Activated CD4-positive, CD25-positive, alpha-beta regulatory T cell treated with anti-CD3 and anti-CD28 coated beads, Interleukin-2, amount 50 U/mL, for 72 hours (primary cell): Measurements from ENCODE around the gene SHD.
"Not testable (repeated sequence)": the region's sequence is repeated elsewhere in the genome, so short reads cannot be mapped to it uniquely, and the experiment has no call there.

ENCODE experiments used
- DNase-seq: peaks from one replicate; pipeline ENCODE4 v3.0.0; 2021

The SHD gene

DNA sequence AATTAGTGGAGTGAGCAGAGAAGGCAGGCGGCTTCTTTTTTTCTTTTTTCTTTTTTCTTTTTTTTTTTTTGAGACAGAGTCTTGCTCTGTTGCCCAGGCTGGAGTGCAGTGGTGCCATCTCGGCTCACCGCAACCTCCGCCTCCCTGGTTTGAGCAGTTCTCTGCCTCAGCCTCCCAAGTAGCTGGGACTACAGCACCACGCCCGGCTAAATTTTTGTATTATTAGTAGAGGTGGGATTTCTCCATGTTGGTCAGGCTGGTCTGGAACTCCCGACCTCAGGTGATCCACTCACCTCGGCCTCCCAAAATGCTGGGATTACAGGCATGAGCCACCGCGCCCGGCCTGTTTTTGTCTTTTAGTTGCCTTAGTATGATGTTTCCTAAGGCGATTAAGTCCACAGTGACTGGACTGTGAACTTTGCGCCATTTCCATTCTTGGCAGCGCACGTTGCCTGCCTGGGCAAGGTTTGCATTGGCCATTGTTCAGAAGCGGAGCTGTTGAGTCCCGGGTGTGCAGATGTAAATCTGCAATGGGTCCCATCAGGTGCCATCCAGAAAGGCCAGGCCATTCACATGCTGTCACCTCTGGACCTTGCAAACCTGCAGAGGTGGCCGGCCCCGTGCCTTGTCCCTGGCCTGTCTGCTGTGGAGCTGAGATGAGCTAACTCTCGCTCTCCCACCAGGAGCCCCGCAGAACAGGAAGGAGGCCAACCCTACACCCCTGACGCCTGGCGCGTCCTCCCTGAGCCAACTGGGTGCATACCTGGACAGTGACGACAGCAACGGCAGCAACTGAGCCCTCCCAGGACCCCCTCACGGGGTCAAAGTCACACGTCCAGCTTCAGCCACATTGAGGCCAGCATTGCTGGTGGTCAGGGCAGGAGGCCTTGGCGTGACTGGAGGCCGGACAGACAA is 10.9 kb upstream of the SHD start:
- DNase-seq, result no peak

DNA sequence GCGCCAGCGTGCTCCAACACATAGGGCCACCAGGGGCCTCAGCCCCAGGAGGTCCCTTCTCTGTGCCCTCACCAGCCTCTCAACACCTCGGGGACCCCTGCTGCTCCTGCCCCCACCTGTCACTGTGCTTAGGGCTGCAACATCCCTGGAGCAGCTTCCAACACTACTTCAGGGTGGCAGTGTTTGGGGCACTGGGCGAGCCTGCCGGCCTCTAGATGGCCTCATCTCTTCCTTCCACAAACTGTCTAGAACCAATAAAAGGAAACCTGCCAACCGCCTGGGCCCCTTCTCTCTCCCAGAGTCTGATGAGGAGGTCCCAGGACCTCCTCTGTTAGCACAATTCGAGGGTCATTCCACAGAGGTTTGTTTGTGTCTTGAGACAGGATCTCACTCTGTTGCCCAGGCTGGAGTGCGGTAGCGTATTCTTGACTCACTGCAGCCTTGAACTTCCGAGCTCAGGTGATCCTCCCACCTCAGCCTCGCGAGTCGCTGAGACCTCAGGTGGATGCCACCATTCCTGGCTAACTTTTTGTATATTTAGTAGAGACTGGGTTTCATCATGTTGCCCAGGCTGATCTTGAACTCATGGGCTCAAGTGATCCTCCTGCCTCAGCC is 10.1 kb upstream of the SHD start:
- DNase-seq, result no peak

DNA sequence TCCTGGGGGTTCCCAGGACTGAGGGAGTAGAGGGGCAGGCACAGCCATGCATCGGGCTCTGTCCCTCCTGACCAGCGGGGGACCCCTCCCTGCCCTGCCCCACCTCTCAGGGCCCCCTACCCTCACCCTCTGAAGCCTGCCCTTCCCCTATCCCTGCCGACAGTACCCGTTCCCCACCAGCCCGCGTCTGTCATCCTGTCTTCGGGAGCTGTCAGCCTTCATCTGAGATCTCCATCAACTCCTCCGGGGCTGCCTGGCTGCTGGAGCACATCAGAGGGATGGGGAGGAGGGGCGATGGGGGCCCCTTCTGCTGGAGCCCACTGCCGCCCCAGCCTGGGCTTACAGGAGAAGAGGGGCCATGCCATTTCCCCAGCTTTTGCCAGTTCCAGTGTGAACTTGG is 6.2 kb upstream of the SHD start:
- no peak for DNase-seq

DNA sequence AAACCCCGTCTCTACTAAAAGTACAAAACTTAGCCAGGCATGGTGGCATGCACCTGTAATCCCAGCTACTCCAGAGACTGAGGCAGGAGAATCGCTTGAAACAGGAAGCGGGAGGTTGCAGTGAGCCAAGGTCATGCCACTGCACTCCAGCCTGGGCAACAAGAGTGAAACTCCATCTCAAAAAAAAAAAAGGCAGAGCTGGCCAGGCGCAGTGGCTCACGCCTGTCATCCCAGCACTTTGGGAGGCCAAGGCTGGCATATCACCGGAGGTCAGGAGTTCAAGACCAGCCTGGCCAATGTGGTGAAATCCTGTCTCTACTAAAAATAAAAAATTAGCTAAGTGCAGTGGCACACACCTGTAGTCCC is 4.8 kb upstream of the SHD start:
- DNase-seq, result not testable (repeated sequence)

DNA sequence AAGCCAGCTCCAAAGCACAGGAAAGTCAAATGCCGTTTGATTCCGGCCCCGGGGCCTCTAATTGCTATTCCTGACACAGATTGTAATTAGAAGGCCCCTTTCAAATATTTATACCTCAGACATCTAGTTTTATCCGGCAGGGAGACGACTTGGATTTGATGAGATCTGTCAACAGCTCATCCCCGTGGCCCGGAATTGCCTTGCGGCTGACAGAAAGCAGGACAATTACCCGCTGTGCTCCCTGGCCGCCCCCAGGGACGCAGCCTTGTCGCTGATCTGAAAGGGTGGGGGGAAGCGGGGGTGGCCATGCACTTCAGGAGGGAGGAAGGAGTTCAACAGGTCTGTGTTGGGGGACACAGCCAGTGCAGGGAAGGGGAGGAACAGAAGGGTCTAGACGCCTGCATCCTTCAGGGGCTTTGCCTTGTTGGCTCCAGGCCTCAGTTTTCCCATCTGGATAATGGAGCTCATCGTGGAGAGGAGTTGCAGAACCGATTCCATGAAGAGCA is 1.8 kb upstream of the SHD start:
- no peak for DNase-seq

DNA sequence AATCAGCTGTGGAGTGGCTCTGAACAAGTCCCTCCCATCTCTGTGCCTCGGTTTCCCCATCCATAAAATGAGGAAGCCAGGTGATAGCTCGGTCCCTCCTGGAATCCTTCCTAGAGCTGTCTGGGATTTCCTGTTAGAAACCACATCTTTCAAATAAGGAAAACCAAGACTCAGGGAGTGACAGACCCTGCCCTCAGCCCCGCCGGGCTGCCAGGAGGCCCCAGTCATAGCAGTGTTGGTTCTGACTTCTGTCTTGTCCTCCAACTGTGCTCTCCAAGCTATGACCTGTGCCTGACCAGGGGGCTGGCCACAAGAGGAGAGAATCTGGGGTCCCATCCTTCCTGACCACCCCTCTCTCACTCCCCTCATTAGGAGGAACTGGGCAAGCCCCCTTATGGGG is 1.1 kb upstream of the SHD start:
- DNase-seq, result no peak

DNA sequence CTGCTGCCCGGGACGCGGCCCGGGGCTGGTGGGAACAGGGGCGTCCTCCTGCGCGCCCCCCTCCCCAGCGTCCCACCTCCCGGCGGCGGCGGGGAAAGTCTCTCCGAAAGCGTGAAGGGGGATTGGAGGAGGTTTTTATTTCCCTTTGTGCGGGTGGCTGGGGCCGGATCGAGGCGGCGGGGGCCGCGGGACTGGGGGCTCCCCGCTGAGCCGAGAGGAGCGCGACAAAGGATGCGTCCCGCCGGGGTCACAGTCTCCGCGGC is 132 bp downstream of the SHD start:
- no peak for DNase-seq

DNA sequence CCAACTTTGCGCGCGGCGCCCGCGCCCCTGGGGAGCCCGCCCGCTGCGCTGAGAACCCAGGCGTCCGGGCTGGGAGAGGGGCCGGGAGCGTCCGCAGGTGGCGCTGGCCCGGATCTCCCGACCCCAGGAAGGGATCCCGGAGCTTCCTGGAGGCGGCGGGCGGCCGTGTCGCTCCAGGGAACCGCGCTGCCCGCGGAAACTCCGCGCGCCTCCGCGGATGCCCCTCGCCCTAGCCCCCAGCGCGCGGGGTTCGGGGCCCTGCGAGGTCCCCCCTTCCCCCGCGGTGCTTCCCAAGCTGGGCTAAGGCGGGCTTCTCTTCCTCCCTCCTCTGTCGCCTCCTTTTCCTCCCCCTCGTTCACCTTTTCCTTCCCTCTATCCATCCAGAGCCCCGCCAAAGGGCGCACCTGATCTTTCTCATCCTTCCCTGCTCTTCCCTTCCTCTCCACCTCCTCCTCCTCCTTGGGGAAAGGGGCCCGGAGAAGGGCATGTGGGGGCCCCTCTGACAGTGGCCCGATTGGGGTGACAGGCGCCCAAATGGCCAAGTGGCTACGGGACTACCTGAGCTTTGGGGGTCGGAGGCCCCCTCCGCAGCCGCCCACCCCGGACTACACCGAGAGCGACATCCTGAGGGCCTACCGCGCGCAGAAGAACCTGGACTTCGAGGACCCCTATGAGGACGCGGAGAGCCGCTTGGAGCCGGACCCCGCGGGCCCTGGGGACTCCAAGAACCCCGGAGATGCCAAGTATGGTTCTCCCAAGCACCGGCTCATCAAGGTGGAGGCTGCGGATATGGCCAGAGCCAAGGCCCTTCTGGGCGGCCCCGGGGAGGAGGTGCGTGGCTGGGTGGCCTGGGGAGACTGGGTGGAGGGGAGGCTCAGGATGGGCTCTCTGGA is 710 bp downstream of the SHD start:
- no peak for DNase-seq

DNA sequence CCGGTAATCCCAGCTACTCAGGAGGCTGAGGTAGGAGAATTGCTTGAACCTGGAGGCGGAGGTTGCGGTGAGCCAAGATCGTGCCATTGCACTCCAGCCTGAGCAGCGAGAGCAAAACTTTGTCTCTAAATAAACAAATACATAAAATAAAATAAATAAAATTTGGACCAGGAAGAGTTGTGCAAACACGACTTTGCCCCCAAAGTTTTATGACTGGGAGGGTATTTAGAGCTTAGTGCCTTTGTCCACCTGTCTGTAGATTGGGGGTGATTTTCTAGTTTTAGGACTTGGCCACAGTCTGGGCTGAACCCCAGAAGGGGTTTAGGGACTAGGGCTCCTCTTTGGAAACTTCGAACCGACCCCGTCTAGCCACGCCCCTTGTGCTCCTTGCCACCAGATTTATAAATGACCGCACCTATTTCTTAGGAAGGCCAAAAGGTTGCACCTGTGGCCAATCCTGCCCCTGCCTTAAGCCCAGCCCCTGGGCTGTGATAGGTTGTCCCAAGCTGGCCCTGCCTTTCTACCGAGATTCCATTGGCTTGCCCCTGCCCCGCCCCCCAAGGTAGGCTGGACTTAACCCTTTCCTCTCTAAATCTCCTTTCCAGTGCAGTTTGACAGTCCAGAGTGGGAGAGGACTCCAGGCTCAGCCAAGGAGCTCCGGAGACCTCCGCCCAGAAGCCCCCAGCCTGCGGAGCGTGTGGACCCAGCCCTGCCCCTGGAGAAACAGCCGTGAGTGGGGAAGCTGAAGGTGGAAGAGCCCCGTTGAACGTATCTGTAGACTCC is 5.3 kb downstream of the SHD start:
- no peak for DNase-seq

DNA sequence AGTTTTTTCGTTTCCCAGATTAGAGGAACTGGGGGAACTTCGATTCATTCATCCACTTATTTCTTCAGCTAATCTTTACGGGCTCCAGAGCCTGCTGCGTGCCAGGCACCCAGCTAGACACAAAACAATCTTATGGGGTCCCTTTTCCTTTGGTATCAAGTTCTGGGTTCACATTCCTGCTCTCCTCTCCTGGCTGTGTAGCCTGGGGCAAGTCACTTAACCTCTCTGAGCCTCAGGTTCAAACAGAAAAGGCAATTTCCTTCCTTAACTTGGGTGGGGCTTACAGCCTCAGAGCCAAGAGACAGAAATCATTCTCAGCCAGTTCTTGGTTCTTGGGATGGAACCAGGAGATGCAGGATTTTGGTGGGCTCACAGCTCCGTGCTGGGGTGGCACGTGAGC is 5.9 kb downstream of the SHD start:
- no peak for DNase-seq

DNA sequence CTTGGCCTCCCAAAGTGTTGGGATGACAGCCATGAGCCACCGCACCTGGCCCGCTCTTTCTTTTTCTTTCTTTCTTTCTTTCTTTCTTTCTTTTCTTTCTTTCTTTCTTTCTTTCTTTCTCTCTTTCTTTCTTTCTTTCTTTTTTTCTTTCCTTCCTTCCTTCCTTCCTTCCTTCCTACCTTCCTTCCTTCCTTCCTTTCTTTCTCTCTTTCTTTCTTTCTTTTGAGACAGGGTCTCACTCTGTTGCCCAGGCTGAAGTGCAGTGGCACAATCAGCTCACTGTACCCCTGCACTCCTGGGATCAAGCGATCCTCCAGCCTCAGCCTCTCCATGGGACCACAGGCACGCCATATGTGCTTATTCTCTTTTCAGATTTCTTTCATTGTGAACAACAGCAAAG is 7.1 kb downstream of the SHD start:
- DNase-seq, result not testable (repeated sequence)

DNA sequence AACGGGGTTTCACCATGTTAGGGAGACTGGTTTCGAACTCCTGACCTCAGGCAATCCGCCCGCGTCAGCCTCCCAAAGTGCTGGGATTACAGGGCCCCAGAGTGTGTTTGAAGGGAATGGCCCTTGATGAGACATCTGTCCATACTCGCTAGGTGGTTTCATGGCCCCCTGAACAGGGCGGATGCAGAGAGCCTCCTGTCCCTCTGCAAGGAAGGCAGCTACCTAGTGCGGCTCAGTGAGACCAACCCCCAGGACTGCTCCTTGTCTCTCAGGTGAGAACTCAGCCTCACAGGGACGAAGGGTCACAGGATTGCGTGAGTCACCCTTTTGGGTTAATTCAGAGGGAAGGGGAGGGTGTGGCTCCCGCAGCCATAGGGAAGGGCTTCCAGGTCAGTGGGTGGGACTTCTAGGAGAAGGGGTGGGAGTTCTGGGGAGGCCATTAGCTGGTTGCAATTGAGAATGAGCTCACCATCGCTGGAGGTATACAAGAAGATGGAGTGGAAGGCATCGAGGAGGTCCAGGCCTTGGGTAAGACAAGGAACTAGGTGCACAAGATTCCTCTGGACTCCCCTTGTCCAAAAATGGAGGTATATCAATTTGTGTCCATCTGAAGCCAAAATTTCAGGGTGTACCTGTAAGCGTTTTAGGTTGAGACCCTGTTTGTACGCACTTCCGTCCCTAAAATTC is 9.2 kb downstream of the SHD start:
- no peak for DNase-seq

DNA sequence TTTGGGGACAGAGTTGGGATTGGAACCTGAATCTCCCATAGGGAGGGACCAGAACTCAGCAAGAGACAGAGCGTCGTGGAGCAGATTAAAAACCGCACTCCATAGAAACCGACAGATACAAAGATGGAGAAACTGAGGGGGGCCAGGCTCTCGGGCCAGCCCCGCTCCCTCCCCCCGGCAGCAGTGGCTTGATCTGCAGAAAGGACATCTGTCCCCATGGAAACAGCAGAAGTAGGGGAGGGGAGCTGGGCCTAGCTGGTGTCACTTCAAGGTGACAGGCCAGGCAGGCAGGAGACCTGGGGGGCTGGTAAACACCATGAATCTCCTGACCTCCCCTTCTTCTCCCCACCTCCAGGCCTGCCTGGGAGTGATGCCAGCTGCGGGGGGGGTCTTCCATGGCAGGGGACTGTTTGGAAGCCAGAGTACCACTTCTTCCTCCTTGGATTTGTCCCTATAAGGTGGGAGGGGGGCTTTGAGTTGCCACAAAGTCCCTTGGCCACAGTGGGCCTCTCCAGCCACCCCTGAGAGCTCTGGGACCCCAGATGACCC is 12.2 kb downstream of the SHD start:
- DNase-seq, result no peak

DNA sequence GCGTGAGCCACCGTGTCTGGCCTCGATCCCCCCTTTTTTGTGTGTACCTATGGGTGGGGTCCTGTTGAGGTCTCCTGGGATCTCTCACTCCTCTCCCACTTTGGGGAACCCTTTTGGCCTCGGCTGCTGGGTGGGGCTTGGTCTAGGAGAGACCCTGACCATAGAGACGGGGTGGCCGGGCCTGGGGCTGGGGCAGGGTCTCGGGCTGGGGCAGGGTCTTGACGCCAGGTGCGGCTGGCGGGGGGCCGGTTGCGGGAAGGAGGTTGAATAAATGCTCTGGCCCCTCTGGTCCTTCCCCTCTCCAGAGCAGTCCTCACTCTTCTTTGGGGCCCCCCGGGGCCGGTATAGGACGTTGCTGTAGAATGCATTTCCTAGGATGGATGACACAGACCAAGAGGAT is 13.4 kb downstream of the SHD start:
- DNase-seq, result no peak

DNA sequence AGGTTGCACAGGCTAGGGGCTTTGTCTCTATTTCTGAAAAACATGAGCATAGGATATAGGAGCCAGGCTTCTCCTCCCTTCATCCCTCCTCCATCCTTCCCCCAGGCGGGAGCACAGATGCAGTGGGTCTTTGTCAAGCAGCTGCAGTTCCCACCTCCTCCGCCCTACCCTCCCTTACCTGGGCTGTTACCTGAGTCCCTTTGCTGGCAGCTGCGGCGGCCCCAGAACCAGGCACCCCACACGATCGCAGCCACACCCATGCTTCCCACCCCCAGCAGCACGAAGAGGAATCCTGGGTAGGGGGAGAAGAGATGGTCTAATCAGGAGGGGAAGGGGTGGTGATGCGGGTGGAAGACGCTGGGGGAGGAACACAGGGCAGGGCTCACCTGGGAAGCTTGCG is 15.3 kb downstream of the SHD start:
- no peak for DNase-seq

DNA sequence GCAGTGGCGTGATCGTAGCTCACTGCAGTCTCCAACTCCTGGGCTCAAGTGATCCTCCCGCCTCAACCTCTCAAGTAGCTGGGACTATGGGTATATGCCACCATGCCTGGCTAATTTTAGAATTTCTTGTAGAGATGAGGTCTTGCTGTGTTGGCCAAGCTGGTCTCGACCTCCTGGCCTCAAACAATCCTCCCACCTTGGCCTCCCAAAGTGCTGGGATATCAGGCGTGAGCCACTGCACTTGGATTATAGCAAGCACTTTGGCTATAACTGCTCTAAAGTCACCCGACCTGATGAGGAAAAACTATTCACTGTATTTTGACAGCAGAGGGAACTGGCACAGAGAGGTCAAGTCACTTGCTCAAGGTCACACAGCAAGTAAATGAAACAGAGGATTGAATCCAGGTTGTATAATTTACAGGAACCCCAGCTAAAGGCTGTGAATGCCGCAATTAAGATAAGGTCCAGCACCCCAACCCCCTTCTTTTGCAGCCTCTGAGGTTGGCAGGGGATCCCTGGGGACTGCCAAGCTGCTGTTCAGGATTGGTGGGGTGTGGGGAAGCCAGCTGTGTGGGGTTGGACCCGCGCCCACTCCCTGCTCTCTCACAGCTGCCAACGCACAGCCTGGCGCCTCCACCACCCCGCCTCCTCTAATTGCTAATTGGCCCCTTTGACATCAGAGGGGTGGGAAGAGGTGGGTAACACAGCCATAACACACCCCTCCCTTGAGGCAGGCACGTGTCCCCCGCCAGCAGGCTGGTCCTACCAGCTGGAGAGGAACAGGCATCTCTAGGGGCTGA is 17.1 kb downstream of the SHD start:
- no peak for DNase-seq

DNA sequence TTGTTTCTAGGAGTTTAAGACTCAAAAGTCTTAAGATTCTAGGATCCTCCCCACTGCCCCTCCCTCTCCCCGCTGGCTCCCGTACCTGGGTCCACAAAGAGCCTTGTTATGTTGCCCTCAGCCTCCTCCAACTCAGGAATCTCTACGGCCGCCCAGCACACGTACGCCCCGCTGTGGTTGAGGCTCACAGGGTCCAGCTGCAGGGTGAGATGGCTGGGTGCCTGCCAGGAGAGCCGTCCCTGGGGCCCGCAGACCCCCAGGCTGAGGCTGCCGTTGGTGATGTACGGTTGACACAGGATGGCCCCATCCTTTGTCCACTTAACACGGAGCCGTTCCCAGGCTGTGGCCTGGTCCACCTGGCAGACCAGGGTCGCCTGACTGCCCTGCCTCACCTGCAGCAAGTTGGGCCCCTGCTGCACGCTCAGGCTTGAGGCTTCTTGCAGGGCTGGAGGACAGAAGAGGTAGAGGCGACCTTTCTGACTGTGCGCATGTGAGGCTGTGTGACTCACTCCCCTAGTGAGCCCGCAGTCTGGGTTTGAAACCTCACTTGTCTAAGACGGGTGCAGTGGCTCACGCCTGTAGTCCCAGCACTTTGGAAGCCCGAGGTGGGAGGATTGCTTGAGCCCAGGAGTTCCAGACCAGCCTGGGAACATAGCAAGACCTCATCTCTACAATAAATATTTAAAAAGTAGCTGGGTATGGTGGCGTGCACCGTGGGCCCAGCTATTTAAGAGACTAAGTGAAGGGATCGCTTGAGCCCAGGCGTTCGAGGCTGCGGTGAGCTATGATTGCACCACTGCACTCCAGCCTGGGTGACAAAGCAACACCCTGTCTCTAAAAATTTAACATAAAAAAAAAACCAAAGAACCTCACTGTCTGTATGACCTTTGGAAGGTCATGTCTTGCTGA is 19.1 kb downstream of the SHD start:
- DNase-seq, result no peak

DNA sequence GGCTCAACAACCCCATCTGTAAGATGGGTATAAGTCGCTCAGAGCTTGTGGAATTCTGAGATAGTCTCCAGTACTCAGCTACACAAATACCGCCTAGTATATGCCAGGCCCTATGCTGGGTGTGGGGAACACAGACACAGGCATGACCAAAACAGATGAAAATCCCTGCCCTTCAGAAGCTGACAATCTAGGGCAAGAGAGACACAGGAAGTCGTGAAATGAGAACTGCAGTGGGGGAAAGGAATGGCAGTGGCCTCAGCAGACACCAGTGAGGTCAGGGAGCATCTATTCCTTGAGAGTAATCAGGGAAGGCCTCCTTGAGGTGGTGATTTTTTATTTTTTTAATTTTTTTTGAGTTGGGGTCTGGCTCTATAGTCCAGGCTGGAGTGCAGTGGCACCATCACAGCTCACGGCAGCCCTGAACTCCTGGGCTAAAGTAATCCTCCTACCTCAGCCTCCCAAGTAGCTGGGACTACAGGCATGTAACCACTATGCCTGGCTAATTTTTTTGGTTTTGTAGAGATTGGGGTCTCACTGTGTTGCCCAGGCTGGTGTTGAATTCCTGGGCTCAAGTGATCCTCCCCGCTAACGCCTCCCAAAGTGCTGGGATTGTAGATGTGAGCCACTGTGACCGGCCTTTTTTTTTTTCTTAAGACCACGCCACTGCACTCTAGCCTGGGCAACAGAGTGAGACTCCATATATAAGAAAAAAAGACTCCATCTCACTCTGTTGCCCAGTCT is 19.9 kb downstream of the SHD start:
- DNase-seq, result no peak

DNA sequence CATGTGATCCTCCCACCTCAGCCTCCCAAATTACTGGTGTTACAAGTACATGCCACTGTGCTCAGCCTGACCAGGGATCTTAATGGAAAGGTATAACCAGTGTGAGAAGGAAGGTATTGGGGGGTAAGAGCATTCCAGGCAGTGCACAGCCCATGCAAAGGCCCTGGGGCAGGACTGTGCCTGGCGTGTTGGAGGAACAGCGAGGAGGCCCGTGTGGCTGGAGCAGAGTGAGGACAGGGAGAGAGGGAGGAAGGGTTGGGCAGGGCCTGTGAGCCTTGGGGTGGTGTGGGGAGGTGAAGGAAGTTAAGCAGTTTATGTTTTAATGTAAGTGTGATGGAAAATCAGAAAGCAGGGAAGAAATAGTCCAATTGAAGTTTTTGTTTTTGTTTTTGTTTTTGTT is 21.5 kb downstream of the SHD start:
- DNase-seq, result no peak
